Spleen (tissue), 7 donors: ENCODE measurements around the gene RPL7A.

Experiments
- CTCF ChIP-seq, 11 experiments: fragments of 200-600 bp in 7 of 11; fragments of 450-650 bp in 4 of 11; sonication (generic) in 4 of 11; IDR thresholded peaks in 8 of 11; conservative IDR thresholded peaks in 3 of 11; 1 replicate in 7 of 11; 2 replicates in 4 of 11; pipeline versions ENCODE4 v1.4.0 to v1.8.0; 2016 to 2021; ENCODE audit warnings: antibody characterized with exemption in 11 of 11, inconsistent platforms in 4 of 11, mild to moderate bottlenecking in 1 of 11
- POLR2A ChIP-seq, 3 donors: fragments of 450-650 bp; IDR thresholded peaks; one replicate each; pipeline ENCODE4 v1.5.1; 2017; ENCODE audit warnings: antibody characterized with exemption in 3 of 3, mild to moderate bottlenecking in 1 of 3
- POLR2AphosphoS5 ChIP-seq, 3 donors: sonication (generic); formaldehyde crosslinking; IDR thresholded peaks; one replicate each; pipeline ENCODE4 v1.5.1; 2017; ENCODE audit warnings: antibody characterized with exemption in 3 of 3
- donor health status: DM: no; HTN: no; CAD: no; lungs with moderate emphysema.
- donor health status: DM: no; HTN: no; CAD: no.
- donor health status: DM: no; HTN: no; CAD: no.

DNA sequence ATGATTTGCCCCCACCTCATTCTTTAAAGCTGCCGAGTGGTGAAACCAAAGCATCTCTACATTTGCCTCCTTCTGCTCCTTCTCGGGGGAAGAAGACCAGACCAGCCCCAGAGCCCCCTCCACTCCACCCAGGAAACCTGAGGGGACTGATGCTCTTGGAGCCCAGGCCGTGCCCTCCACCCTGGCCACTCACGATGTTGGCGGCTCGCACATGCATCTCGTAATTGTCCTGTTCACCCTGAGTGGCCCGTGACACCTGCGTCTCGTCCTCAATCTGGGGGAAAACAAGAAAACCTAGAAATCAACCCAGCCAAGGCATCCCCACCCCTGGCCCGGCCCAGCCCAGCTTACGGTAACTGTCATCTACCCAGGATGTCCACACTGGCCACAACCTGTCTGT lies 3.0 kb upstream of the RPL7A start:
- TF ChIP-seq CTCF (IDR thresholded peaks at IDR 0.05 in 8 of 11, conservative IDR thresholded peaks at IDR 0.05 in 3 of 11) = no peak
- no peak for TF ChIP-seq POLR2AphosphoS5 (IDR thresholded peaks at IDR 0.05)
- no peak for TF ChIP-seq POLR2A (IDR thresholded peaks at IDR 0.05)
